HL-60 (cell line): Measurements from ENCODE around the gene LAMA2.

Source experiments
- DNase-seq, 2 experiments: peaks; one replicate each; pipeline ENCODE4 v3.0.0-alpha.2; 2010 to 2020; ENCODE audit warnings: low read depth in 1 of 2, low spot score in 1 of 2
- H3K27ac ChIP-seq: fragments of 250-450 bp; sonication (Bioruptor Pico); replicated peaks from 2 replicates; pipeline ENCODE4 v1.5.1; 2020; ENCODE audit warnings: mild to moderate bottlenecking, moderate library complexity
- H3K27me3 ChIP-seq: fragments of 250-450 bp; sonication (Bioruptor Pico); 2 replicates; pipeline ENCODE4 v1.5.1; 2021; ENCODE audit warnings: mild to moderate bottlenecking, moderate library complexity; ENCODE audit not compliant: insufficient read depth, poor library complexity, severe bottlenecking
- H3K4me3 ChIP-seq: replicated peaks from 2 replicates; pipeline ENCODE4 v1.5.1; 2011; ENCODE audit warnings: mild to moderate bottlenecking, control low read depth, low read length; ENCODE audit not compliant: insufficient read depth
- GABPA ChIP-seq: IDR thresholded peaks from 2 replicates; pipeline ENCODE4 v1.6.1; 2012; ENCODE audit warnings: low read depth
- POLR2AphosphoS5 ChIP-seq: IDR thresholded peaks from 2 replicates; pipeline ENCODE4 v1.6.1; 2012; ENCODE audit warnings: low read depth
- SPI1 ChIP-seq: IDR thresholded peaks from 2 replicates; pipeline ENCODE4 v1.6.1; 2012; ENCODE audit warnings: low read depth, mild to moderate bottlenecking, borderline replicate concordance
- TF ChIP-seq, protein P1 (sequence below): IDR thresholded peaks from 2 replicates; pipeline ENCODE4 v1.6.1; 2012; ENCODE audit warnings: low read depth; ENCODE audit not compliant: insufficient replicate concordance
- TF ChIP-seq, protein P2 (sequence below): IDR thresholded peaks from one replicate; pipeline ENCODE4 v1.5.1; 2011; ENCODE audit warnings: low read length, control low read depth, inconsistent platforms; ENCODE audit not compliant: insufficient read depth

Gene LAMA2

DNA sequence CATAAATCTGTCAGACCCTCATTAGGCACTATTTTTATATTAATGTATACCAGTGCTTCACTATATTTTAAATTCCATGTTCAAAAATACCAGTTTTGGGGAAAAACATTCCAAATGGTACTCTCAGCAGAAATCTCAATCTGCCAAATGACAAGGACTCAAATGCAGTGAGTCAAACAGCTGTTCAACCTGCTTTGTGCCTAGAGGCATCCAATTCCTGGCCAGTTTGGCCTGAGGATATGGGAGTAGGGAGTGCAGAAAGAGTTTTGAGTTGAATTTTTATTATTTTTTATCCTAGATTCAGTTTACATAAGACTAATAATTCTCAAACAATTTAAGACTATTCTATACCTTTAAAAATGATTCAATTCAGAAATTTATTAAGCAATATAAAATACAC is 216.8 kb downstream of the LAMA2 start:
- Histone ChIP-seq H3K4me3 (no peak overlapping the region), H3K27me3 (no peaks in the 10 kb centered on the region), H3K27ac (no peak overlapping the region)
- DNase-seq, result no peak
- TF ChIP-seq POLR2AphosphoS5, result no peak

DNA sequence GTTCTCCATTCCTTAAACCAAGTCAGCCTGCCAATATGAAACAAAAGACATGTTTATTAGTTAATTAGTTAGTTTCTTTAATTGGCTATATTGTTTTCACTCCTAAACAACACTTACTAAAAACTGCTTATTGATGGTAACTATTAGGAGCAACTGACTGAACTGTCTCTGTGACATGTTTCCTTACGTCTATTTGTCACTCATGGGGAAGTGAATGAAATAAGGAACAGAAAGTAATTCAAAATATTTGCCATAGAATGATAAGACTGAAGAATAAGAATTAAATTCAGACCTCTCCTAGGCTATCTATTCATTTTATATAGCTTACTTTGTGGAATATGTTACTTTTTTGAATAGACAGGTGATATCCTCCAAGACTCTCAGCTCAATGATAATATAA is 217.2 kb downstream of the LAMA2 start:
- Histone ChIP-seq H3K27ac (no peak overlapping the region), H3K4me3 (no peak overlapping the region), H3K27me3 (no peaks in the 10 kb centered on the region)
- DNase-seq, result no peak
- TF ChIP-seq, protein P1, sequence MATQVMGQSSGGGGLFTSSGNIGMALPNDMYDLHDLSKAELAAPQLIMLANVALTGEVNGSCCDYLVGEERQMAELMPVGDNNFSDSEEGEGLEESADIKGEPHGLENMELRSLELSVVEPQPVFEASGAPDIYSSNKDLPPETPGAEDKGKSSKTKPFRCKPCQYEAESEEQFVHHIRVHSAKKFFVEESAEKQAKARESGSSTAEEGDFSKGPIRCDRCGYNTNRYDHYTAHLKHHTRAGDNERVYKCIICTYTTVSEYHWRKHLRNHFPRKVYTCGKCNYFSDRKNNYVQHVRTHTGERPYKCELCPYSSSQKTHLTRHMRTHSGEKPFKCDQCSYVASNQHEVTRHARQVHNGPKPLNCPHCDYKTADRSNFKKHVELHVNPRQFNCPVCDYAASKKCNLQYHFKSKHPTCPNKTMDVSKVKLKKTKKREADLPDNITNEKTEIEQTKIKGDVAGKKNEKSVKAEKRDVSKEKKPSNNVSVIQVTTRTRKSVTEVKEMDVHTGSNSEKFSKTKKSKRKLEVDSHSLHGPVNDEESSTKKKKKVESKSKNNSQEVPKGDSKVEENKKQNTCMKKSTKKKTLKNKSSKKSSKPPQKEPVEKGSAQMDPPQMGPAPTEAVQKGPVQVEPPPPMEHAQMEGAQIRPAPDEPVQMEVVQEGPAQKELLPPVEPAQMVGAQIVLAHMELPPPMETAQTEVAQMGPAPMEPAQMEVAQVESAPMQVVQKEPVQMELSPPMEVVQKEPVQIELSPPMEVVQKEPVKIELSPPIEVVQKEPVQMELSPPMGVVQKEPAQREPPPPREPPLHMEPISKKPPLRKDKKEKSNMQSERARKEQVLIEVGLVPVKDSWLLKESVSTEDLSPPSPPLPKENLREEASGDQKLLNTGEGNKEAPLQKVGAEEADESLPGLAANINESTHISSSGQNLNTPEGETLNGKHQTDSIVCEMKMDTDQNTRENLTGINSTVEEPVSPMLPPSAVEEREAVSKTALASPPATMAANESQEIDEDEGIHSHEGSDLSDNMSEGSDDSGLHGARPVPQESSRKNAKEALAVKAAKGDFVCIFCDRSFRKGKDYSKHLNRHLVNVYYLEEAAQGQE, result no peak
- TF ChIP-seq POLR2AphosphoS5 (no peak), GABPA (no peak), SPI1 (no peak)
- TF ChIP-seq, protein P2, sequence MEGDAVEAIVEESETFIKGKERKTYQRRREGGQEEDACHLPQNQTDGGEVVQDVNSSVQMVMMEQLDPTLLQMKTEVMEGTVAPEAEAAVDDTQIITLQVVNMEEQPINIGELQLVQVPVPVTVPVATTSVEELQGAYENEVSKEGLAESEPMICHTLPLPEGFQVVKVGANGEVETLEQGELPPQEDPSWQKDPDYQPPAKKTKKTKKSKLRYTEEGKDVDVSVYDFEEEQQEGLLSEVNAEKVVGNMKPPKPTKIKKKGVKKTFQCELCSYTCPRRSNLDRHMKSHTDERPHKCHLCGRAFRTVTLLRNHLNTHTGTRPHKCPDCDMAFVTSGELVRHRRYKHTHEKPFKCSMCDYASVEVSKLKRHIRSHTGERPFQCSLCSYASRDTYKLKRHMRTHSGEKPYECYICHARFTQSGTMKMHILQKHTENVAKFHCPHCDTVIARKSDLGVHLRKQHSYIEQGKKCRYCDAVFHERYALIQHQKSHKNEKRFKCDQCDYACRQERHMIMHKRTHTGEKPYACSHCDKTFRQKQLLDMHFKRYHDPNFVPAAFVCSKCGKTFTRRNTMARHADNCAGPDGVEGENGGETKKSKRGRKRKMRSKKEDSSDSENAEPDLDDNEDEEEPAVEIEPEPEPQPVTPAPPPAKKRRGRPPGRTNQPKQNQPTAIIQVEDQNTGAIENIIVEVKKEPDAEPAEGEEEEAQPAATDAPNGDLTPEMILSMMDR, result no peak

DNA sequence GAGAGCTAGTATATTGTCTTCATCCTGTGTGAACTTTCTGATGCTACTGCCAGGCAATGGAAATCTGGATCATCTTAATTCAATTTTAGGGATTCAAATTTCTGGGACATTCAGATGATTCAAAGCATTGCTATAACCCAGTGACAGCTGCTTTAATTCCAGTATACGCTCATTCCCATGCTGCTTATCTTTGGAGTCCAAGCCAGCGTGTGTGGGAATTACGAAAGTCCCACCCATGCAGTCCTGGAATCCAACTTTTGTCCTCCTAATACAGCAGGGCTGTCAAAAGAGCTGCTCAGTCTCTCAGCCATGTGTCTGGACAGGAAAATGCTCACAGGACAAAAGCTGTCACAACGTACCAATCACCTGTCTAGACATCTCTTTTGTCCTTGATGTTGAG is 219.8 kb downstream of the LAMA2 start:
- no peak overlapping the region for H3K4me3 ChIP-seq
- no peaks in the 10 kb centered on the region for H3K27me3 ChIP-seq
- TF ChIP-seq, protein P1, result no peak
- no peak for TF ChIP-seq SPI1
- TF ChIP-seq GABPA, result no peak
- no peak for TF ChIP-seq POLR2AphosphoS5
- TF ChIP-seq, protein P2, result no peak
- no peak for DNase-seq
- H3K27ac ChIP-seq, result no peak overlapping the region

DNA sequence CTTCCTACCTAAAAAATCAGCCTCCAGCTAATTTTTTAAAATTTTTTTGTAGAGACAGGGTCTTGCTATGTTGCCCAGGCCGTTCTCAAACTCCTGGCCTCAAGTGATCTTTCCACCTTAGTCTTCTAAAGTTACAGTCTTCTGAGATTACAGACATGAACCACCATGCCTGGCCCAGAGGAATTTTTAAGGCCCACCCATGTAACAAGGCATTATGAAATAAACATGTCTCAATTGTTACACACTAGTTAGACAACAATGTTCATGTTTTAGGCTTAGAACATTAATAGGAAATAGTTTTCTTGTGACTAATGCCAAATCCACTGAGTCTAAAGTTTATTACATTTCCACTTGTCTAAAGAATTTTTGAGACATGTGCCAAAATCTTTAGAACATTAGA is 221.2 kb downstream of the LAMA2 start:
- no peaks in the 10 kb centered on the region for H3K27me3 ChIP-seq
- H3K27ac ChIP-seq, result no peak overlapping the region
- no peak for DNase-seq
- no peak overlapping the region for H3K4me3 ChIP-seq
- TF ChIP-seq, protein P2, result no peak
- TF ChIP-seq, protein P1, result no peak
- no peak for TF ChIP-seq SPI1
- no peak for TF ChIP-seq GABPA
- no peak for TF ChIP-seq POLR2AphosphoS5
